IMR-90 (cell line): ENCODE results near the gene JAKMIP1. TPM values are rescaled to one million over a fixed set of nuclear protein-coding genes. Genes with fewer than 3 reads are reported as not detected.

Source experiments
- ATAC-seq: fragments of 200-7000 bp; cut with Tn5 transposase; 2 replicates; pipeline ENCODE4 v1.9.1; 2020; ENCODE audit warnings: low read depth, mild to moderate bottlenecking, moderate library complexity
- BruUV-seq: library from RNA; stranded (reverse); fragments of 400-500 nt; replicated peaks from 2 replicates; lab custom pipeline; 2021; lab: Mats Ljungman, UMichigan
- CTCF ChIA-PET: fragments of 300-600 bp; formaldehyde crosslinking; extraction: SDS; loops from one replicate; lab custom pipeline; 2021; ENCODE audit warnings: antibody characterized with exemption; lab: Yijun Ruan, JAX
- POLR2A ChIA-PET: fragments of 300-600 bp; sonication (Branson Sonifier 250); formaldehyde crosslinking; loops from one replicate; lab custom pipeline; 2022; ENCODE audit warnings: antibody characterized with exemption; ENCODE audit not compliant: unreplicated experiment; lab: Charles Lee
- DNase-seq: peaks from one replicate; pipeline ENCODE4 v3.0.0; 2013
- H2AFZ ChIP-seq: replicated peaks from 2 replicates; pipeline ENCODE3; 2013; ENCODE audit warnings: low read length, mild to moderate bottlenecking; ENCODE audit not compliant: poor library complexity
- H2AK5ac ChIP-seq: 2 replicates; pipeline ENCODE4 v1.6.1; 2013; ENCODE audit warnings: low read depth, low read length, inconsistent platforms
- H2AK9ac ChIP-seq: replicated peaks from 2 replicates; pipeline ENCODE3; 2013; ENCODE audit warnings: mild to moderate bottlenecking, low read depth, low read length, moderate library complexity; ENCODE audit not compliant: poor library complexity
- H2BK120ac ChIP-seq: 2 replicates; pipeline ENCODE4 v1.6.1; 2013; ENCODE audit warnings: low read depth, low read length, inconsistent platforms
- H2BK15ac ChIP-seq: 3 replicates; pipeline ENCODE4 v1.6.1; 2013; ENCODE audit warnings: low read depth, low read length, inconsistent platforms
- H2BK20ac ChIP-seq: 2 replicates; pipeline ENCODE4 v1.6.1; 2013; ENCODE audit warnings: low read depth, mild to moderate bottlenecking, inconsistent platforms, low read length, moderate library complexity
- H2BK5ac ChIP-seq: 2 replicates; pipeline ENCODE4 v1.6.1; 2013; ENCODE audit warnings: mild to moderate bottlenecking, low read depth, low read length, inconsistent platforms; ENCODE audit not compliant: poor library complexity, severe bottlenecking
- H3K14ac ChIP-seq: replicated peaks from 2 replicates; pipeline ENCODE4 v1.6.1; 2013; ENCODE audit warnings: low read depth, low read length, inconsistent platforms
- H3K18ac ChIP-seq: 2 replicates; pipeline ENCODE4 v1.6.1; 2013; ENCODE audit warnings: low read depth, low read length, control low read depth
- H3K23ac ChIP-seq: 2 replicates; pipeline ENCODE4 v1.6.1; 2013; ENCODE audit warnings: low read depth, low read length, inconsistent platforms
- H3K27ac ChIP-seq: 2 replicates; pipeline ENCODE4 v1.5.1; 2013; ENCODE audit warnings: mild to moderate bottlenecking, control low read depth, low read length; ENCODE audit not compliant: insufficient read depth
- H3K27me3 ChIP-seq: 2 replicates; pipeline ENCODE4 v1.6.1; 2013; ENCODE audit warnings: low read length; ENCODE audit not compliant: control insufficient read depth, insufficient read depth
- H3K36me3 ChIP-seq: 2 replicates; pipeline ENCODE4 v1.6.1; 2013; ENCODE audit warnings: low read length, mixed read lengths; ENCODE audit not compliant: control insufficient read depth, insufficient read depth
- H3K4ac ChIP-seq: 2 replicates; pipeline ENCODE4 v1.6.1; 2013; ENCODE audit warnings: low read depth, low read length, inconsistent platforms
- H3K4me1 ChIP-seq: 2 replicates; pipeline ENCODE4 v1.6.1; 2013; ENCODE audit warnings: low read length, mixed read lengths; ENCODE audit not compliant: control insufficient read depth, insufficient read depth
- H3K4me2 ChIP-seq: 2 replicates; pipeline ENCODE4 v1.6.1; 2013; ENCODE audit warnings: low read depth, mild to moderate bottlenecking, control low read depth, low read length, moderate library complexity
- H3K4me3 ChIP-seq: 2 replicates; pipeline ENCODE4 v1.5.1; 2013; ENCODE audit warnings: low read depth, mild to moderate bottlenecking, control low read depth, low read length, moderate library complexity; ENCODE audit not compliant: insufficient read depth
- H3K56ac ChIP-seq: 2 replicates; pipeline ENCODE4 v1.6.1; 2013; ENCODE audit warnings: low read length, inconsistent platforms; ENCODE audit not compliant: insufficient read depth; ENCODE audit errors: extremely low read depth
- H3K79me1 ChIP-seq, 2 experiments: 2 replicates each; pipeline ENCODE4 v1.6.1; 2013; ENCODE audit warnings: low read length in 2 of 2, inconsistent platforms in 1 of 2, low read depth in 1 of 2
- H3K9ac ChIP-seq: 2 replicates; pipeline ENCODE4 v1.6.1; 2013; ENCODE audit warnings: low read depth, low read length, control low read depth
- H3K9me1 ChIP-seq: 2 replicates; pipeline ENCODE4 v1.6.1; 2013; ENCODE audit warnings: low read length, inconsistent platforms; ENCODE audit not compliant: insufficient read depth
- H3K9me3 ChIP-seq: 2 replicates; pipeline ENCODE4 v1.6.1; 2013; ENCODE audit warnings: low read length; ENCODE audit not compliant: control insufficient read depth, insufficient read depth
- H4K20me1 ChIP-seq: 2 replicates; pipeline ENCODE4 v1.6.1; 2013; ENCODE audit warnings: low read length, inconsistent platforms; ENCODE audit not compliant: insufficient read depth
- H4K5ac ChIP-seq: 2 replicates; pipeline ENCODE4 v1.6.1; 2013; ENCODE audit warnings: mild to moderate bottlenecking, low read depth, low read length, control low read depth
- H4K8ac ChIP-seq, 2 experiments: 2 replicates each; pipeline ENCODE4 v1.6.1; 2013; ENCODE audit warnings: low read depth in 2 of 2, low read length in 2 of 2, control low read depth in 1 of 2, inconsistent platforms in 1 of 2
- H4K91ac ChIP-seq: 2 replicates; pipeline ENCODE4 v1.6.1; 2013; ENCODE audit warnings: low read depth, low read length, inconsistent platforms; ENCODE audit not compliant: insufficient read depth
- CEBPB ChIP-seq: IDR thresholded peaks from 2 replicates; pipeline ENCODE4 v1.6.1; 2012; ENCODE audit warnings: low read depth, low read length, improper control_type of control experiment
- CTCF ChIP-seq: conservative IDR thresholded peaks from 2 replicates; pipeline ENCODE4 v1.5.1; 2012; ENCODE audit warnings: mild to moderate bottlenecking, low read depth, low read length, improper control_type of control experiment
- ELK1 ChIP-seq: fragments of 150-350 bp; IDR thresholded peaks from 2 replicates; pipeline ENCODE4 v1.6.1; 2016; ENCODE audit warnings: low read depth, mild to moderate bottlenecking, low read length, moderate library complexity, borderline replicate concordance
- FOS ChIP-seq: fragments of 150-350 bp; IDR thresholded peaks from 2 replicates; pipeline ENCODE4 v1.6.1; 2016; ENCODE audit warnings: low read depth, low read length
- MAZ ChIP-seq: IDR thresholded peaks from 2 replicates; pipeline ENCODE4 v1.6.1; 2012; ENCODE audit warnings: low read depth, mild to moderate bottlenecking, low read length, improper control_type of control experiment, moderate library complexity, borderline replicate concordance
- MXI1 ChIP-seq: IDR thresholded peaks from 2 replicates; pipeline ENCODE4 v1.6.1; 2012; ENCODE audit warnings: low read depth, mild to moderate bottlenecking, low read length, moderate library complexity, borderline replicate concordance
- RAD21 ChIP-seq: IDR thresholded peaks from 2 replicates; pipeline ENCODE4 v1.6.1; 2012; ENCODE audit warnings: low read length, improper control_type of control experiment
- RCOR1 ChIP-seq: IDR thresholded peaks from 2 replicates; pipeline ENCODE4 v1.6.1; 2012; ENCODE audit warnings: mild to moderate bottlenecking, low read length, improper control_type of control experiment; ENCODE audit not compliant: insufficient replicate concordance
- RFX5 ChIP-seq: IDR thresholded peaks from 2 replicates; pipeline ENCODE4 v1.8.0; 2012; ENCODE audit warnings: low read depth, mild to moderate bottlenecking, low read length, moderate library complexity
- WGBS, 2 experiments: methylation state at CpG; one replicate each; pipeline versions ENCODE4 v1.1.5 to v1.1.7; 2013; ENCODE audit warnings: missing lambda C conversion rate in 2 of 2; ENCODE audit not compliant: insufficient read length in 1 of 2; ENCODE audit errors: extremely low coverage in 2 of 2; 5-methylcytosine and 5-hydroxymethylcytosine counted together
- dilution Hi-C: fragments of 300-500 bp; cut with HindIII; formaldehyde crosslinking; loops from one replicate; pipeline ENCODE4 v1.14.3; 2018; ENCODE audit warnings: low sequenced_read_pairs; ENCODE audit not compliant: unreplicated experiment
- in situ Hi-C: fragments of 300-500 bp; cut with MboI; formaldehyde crosslinking; loops from 3 replicates; pipeline ENCODE4 v1.14.3; 2019; ENCODE audit warnings: low sequenced_read_pairs, inconsistent platforms, mixed read lengths
- intact Hi-C: fragments of 100-400 bp; cut with micrococcal nuclease; formaldehyde crosslinking; loops from 2 replicates; pipeline ENCODE4 v1.10.0; 2022
- polyA plus RNA-seq, 3 experiments: library from polyadenylated mRNA; depleted of rRNA; stranded (reverse); fragments of >200 nt; gene quantifications; 2 replicates each; pipeline ENCODE4 v1.2.3, GENCODE V29; 2012; ENCODE audit warnings: low replicate concordance in 1 of 3
- total RNA-seq: library from RNA; depleted of rRNA; stranded (reverse); fragments of >200 nt; gene quantifications from 2 replicates; pipeline ENCODE4 v1.2.3, GENCODE V29; 2012

Gene JAKMIP1
- total and polyA plus RNA-seq, 2 of the 4 experiments (the other 2 are of a cell fraction), result not detected

GRCh38 chr4:6107114-6107791 is 93.1 kb downstream of the JAKMIP1 start:
- CTCF ChIA-PET, result no interaction called here
- Histone ChIP-seq H2BK120ac (no peak overlapping the region), H4K5ac (no peak overlapping the region), H3K4me3 (no peak overlapping the region), H4K8ac (no peak overlapping the region), H3K14ac (no peak overlapping the region), H3K23ac (no peak overlapping the region), H3K27me3 (no peaks in the 10 kb centered on the region), H3K4me2 (no peak overlapping the region), H3K4me1 (no peaks in the 10 kb centered on the region), H2BK15ac (no peak overlapping the region), H3K18ac (no peak overlapping the region), H2AFZ (no peak overlapping the region), H3K9me1 (no peaks in the 10 kb centered on the region), H3K9ac (no peak overlapping the region), H2AK5ac (no peak overlapping the region), H3K36me3 (no peaks in the 10 kb centered on the region), H2AK9ac (no peak overlapping the region), H2BK20ac (no peak overlapping the region), H2BK5ac (no peak overlapping the region), H3K4ac (no peak overlapping the region), H3K56ac (no peak overlapping the region), H4K91ac (no peak overlapping the region), H4K20me1 (no peaks in the 10 kb centered on the region), H3K79me1 (no peaks in the 10 kb centered on the region), H3K9me3 (no peaks in the 10 kb centered on the region), H3K27ac (no peak overlapping the region)
- DNase-seq (no peak), ATAC-seq (no peak)
- 17% methylated on average over 2 of the region's 14 CpGs; no CpG with 5 or more reads in 1 of the 2 experiments for WGBS, 2 experiments
- BruUV-seq, result no TSS peak
- dilution Hi-C loops (no loop called here), intact Hi-C loops (no loop called here), in situ Hi-C loops (no loop called here)
- POLR2A ChIA-PET, result no interaction called here
- no peak for TF ChIP-seq RFX5
- no peak for TF ChIP-seq RAD21
- no peak for TF ChIP-seq FOS
- TF ChIP-seq MXI1, result no peak
- no peak for TF ChIP-seq ELK1
- TF ChIP-seq MAZ, result no peak
- no peak for TF ChIP-seq CTCF
- TF ChIP-seq CEBPB, result no peak
- TF ChIP-seq RCOR1, result no peak
